GM19238 (cell line): ENCODE data around the gene CCR5AS.
A peak's percentile ranks its signal among the peaks of the same experiment; 100 is the strongest.

Experiments used
- DNase-seq: peaks from one replicate; pipeline ENCODE4 v3.0.0; 2011; ENCODE audit warnings: low spot score; ENCODE audit not compliant: insufficient read length

Gene CCR5AS

GRCh38 chr3:46380471-46381221 lies 26.2 kb downstream of the CCR5AS start:
- DNase-seq = no peak

DNA sequence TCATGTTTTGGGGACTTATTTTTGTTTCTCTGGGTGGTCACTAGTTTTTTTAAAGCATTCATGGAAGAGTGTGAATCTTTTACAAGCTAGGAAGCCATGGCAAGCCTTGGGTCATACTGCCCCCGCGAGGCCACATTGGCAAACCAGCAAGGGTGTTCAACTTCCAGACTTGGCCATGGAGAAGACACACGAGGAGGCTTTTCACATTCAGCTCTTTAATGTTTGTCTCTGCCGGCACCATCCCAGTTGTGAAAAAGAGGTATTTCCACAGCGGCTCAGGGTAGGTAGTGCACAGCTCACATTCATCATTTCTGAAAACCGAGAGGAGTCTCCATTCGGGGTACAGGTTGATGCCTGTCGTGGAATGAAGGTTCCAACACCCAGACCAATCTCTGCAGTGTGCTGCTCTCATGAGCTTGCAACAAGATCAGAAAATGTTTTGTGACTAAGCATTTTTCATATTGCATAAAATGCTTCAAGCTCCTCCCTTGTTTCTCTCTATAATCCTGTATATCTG lies 28.4 kb downstream of the CCR5AS start:
- DNase-seq = peak; percentile 35

GRCh38 chr3:46375814-46376213 lies 31.1 kb downstream of the CCR5AS start:
- DNase-seq = no peak

DNA sequence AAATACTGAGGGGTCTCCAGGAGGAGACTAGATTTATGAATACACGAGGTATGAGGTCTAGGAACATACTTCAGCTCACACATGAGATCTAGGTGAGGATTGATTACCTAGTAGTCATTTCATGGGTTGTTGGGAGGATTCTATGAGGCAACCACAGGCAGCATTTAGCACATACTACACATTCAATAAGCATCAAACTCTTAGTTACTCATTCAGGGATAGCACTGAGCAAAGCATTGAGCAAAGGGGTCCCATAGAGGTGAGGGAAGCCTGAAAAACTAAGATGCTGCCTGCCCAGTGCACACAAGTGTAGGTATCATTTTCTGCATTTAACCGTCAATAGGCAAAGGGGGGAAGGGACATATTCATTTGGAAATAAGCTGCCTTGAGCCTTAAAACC lies 31.6 kb downstream of the CCR5AS start:
- no peak for DNase-seq

DNA sequence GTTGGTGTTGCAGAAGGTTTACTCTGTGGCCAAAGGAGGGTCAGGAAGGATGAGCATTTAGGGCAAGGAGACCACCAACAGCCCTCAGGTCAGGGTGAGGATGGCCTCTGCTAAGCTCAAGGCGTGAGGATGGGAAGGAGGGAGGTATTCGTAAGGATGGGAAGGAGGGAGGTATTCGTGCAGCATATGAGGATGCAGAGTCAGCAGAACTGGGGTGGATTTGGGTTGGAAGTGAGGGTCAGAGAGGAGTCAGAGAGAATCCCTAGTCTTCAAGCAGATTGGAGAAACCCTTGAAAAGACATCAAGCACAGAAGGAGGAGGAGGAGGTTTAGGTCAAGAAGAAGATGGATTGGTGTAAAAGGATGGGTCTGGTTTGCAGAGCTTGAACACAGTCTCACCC lies 32.1 kb downstream of the CCR5AS start:
- no peak for DNase-seq

DNA sequence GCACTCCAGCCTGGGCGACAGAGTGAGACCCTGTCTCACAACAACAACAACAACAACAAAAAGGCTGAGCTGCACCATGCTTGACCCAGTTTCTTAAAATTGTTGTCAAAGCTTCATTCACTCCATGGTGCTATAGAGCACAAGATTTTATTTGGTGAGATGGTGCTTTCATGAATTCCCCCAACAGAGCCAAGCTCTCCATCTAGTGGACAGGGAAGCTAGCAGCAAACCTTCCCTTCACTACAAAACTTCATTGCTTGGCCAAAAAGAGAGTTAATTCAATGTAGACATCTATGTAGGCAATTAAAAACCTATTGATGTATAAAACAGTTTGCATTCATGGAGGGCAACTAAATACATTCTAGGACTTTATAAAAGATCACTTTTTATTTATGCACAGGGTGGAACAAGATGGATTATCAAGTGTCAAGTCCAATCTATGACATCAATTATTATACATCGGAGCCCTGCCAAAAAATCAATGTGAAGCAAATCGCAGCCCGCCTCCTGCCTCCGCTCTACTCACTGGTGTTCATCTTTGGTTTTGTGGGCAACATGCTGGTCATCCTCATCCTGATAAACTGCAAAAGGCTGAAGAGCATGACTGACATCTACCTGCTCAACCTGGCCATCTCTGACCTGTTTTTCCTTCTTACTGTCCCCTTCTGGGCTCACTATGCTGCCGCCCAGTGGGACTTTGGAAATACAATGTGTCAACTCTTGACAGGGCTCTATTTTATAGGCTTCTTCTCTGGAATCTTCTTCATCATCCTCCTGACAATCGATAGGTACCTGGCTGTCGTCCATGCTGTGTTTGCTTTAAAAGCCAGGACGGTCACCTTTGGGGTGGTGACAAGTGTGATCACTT lies 34.1 kb downstream of the CCR5AS start:
- DNase-seq = no peak

DNA sequence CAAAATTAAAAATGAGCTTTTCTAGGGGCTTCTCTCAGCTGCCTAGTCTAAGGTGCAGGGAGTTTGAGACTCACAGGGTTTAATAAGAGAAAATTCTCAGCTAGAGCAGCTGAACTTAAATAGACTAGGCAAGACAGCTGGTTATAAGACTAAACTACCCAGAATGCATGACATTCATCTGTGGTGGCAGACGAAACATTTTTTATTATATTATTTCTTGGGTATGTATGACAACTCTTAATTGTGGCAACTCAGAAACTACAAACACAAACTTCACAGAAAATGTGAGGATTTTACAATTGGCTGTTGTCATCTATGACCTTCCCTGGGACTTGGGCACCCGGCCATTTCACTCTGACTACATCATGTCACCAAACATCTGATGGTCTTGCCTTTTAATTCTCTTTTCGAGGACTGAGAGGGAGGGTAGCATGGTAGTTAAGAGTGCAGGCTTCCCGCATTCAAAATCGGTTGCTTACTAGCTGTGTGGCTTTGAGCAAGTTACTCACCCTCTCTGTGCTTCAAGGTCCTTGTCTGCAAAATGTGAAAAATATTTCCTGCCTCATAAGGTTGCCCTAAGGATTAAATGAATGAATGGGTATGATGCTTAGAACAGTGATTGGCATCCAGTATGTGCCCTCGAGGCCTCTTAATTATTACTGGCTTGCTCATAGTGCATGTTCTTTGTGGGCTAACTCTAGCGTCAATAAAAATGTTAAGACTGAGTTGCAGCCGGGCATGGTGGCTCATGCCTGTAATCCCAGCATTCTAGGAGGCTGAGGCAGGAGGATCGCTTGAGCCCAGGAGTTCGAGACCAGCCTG lies 35.1 kb downstream of the CCR5AS start:
- no peak for DNase-seq

DNA sequence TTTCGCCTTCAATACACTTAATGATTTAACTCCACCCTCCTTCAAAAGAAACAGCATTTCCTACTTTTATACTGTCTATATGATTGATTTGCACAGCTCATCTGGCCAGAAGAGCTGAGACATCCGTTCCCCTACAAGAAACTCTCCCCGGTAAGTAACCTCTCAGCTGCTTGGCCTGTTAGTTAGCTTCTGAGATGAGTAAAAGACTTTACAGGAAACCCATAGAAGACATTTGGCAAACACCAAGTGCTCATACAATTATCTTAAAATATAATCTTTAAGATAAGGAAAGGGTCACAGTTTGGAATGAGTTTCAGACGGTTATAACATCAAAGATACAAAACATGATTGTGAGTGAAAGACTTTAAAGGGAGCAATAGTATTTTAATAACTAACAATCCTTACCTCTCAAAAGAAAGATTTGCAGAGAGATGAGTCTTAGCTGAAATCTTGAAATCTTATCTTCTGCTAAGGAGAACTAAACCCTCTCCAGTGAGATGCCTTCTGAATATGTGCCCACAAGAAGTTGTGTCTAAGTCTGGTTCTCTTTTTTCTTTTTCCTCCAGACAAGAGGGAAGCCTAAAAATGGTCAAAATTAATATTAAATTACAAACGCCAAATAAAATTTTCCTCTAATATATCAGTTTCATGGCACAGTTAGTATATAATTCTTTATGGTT lies 35.9 kb downstream of the CCR5AS start, which contains the start of gene CCR5:
CCR5 (plus strand) TSS at position 108 of the 680 bp plus-strand sequence. CDS start 1,957 bp downstream, outside the sequence.
- no peak for DNase-seq

DNA sequence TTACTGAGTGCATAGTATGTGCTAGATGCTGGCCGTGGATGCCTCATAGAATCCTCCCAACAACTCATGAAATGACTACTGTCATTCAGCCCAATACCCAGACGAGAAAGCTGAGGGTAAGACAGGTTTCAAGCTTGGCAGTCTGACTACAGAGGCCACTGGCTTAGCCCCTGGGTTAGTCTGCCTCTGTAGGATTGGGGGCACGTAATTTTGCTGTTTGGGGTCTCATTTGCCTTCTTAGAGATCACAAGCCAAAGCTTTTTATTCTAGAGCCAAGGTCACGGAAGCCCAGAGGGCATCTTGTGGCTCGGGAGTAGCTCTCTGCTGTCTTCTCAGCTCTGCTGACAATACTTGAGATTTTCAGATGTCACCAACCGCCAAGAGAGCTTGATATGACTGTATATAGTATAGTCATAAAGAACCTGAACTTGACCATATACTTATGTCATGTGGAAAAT lies 37.2 kb downstream of the CCR5AS start:
- DNase-seq = no peak

GRCh38 chr3:46369151-46369550 lies 37.7 kb downstream of the CCR5AS start:
- DNase-seq = no peak

DNA sequence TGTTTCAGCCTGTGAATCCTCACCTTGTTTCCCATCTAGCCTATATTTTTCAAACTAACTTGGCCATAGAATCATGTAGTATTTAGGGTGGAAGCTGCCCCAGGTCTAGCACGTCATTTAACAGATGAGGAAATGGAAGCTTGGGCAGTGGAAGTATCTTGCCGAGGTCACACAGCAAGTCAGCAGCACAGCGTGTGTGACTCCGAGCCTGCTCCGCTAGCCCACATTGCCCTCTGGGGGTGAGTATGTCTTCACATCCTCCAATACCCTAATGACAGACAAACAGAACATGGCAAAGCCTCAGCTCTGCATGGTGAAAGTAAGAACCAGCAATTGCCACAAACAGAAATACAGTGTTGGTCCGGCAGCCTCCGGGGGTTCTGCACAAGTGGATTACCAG lies 38.3 kb downstream of the CCR5AS start:
- no peak for DNase-seq

DNA sequence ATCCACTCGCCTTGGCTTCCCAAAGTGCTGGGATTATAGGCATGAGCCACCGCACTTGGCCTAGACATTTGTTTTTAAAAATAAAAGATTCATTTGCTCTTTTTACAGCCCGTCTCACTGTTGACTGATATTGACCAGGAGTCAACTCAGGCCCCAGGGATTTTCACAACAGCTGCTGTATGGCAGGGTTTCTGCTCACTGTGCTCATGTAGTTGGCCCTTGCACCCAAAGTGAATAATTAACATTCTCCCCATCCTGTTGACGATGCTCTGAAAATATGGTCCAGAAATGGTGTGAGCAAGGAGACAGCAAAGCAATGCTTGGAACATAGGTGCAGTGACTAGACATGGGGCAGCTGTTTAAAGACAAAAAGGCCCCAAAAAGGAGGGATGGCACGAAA lies 39.1 kb downstream of the CCR5AS start:
- DNase-seq = no peak

GRCh38 chr3:46365737-46366524 lies 40.9 kb downstream of the CCR5AS start:
- DNase-seq = no peak

DNA sequence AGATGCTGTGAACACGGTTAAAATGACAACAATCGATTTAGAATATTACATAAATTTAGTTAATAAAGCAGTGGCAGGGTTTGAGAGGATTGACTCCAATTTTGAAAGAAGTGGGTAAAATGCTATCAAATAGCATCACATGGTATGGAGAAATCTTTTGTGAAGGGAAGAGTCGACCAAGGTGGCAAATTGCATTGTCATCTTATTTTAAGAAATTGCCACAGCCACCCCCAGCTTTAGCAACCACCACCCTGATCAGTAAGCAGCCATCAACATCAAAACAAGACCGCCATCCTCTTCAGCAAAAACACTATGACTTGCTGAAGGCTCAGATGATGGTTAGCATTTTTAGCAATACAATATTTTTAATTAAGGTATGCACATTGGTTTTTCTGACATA lies 41.8 kb downstream of the CCR5AS start:
- DNase-seq = no peak

DNA sequence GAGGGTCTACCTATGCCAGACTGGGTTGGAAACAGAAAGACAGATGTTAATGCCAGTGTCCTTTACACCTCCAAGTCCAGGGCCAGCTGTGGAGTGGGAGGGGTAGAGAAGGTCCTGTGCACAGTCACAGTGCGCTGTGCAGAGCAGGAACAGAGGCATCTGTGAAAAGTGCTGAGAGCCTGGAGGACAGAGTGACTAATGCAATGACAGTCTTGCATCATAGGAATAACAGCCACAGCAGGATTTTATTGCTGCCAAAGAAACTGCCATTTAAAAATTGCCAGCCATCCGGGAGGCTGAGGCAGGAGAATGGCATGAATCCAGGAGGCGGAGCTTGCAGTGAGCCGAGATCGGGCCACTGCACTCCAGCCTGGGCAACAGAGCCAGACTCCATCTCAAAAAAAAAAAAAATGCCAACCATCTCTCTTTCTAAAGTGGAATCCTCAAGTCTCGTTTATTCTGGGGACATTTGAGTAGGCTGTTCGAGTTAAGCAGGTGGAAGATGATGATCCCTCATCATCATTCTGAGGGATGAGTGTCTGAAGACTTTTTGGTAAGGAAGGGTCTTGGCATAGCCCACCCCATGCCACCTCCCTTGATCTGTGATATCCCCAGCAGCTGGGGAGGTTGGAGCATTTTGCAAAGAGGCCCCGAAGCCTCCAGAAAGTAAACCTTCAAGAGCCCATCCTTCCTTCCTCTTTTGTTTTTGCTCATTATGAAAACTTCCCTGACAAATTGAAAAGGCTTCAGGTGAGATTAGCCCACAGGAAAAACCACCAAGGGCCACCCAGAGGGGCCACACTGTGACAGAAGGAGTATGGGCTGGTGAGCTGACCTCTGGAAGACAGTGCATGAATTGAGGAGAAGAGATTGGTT lies 45.2 kb downstream of the CCR5AS start:
- DNase-seq = no peak

DNA sequence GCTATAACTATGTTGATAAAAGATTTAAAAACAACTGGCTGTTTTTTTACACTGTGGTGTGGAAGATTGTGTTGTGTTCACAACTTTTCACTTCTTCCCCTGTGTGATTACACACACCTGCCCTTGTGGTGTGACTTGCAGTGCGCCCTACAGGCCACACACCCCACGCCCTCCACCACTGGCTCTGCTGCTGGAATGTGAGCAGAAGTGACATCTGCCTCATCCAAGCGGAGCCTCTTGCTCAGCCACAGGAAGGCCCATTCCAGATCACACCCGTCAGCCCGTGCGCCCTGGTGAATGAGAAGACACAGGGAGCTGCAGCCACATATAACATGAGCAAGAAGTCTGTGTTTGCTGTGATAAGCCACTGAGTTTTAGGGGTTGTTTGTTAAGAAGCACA lies 46.0 kb downstream of the CCR5AS start:
- DNase-seq = no peak

DNA sequence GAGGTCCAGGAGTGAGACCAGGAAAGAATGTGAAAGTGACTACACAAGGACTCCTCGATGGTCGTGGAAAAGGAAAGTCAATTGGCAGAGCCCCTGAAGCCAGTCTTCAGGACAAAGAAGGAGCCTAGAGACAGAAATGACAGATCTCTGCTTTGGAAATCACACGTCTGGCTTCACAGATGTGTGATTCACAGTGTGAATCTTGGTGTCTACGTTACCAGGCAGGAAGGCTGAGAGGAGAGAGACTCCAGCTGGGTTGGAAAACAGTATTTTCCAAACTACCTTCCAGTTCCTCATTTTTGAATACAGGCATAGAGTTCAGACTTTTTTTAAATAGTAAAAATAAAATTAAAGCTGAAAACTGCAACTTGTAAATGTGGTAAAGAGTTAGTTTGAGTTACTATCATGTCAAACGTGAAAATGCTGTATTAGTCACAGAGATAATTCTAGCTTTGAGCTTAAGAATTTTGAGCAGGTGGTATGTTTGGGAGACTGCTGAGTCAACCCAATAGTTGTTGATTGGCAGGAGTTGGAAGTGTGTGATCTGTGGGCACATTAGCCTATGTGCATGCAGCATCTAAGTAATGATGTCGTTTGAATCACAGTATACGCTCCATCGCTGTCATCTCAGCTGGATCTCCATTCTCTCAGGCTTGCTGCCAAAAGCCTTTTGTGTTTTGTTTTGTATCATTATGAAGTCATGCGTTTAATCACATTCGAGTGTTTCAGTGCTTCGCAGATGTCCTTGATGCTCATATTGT lies 47.0 kb downstream of the CCR5AS start:
- DNase-seq = no peak

DNA sequence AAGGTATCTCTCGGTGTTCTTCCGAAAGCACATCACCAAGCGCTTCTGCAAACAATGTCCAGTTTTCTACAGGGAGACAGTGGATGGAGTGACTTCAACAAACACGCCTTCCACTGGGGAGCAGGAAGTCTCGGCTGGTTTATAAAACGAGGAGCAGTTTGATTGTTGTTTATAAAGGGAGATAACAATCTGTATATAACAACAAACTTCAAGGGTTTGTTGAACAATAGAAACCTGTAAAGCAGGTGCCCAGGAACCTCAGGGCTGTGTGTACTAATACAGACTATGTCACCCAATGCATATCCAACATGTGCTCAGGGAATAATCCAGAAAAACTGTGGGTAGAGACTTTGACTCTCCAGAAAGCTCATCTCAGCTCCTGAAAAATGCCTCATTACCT lies 48.4 kb downstream of the CCR5AS start:
- DNase-seq = no peak
